Measurements from ENCODE around the gene AKAP6. TPM values are rescaled to one million over a fixed set of nuclear protein-coding genes. Genes with fewer than 3 reads are reported as not detected.

AKAP6 gene
- total and polyA plus RNA-seq, 2 experiments from 2014 or later = 9.2 to 21.8 TPM

GRCh38 chr14:32426028-32426427, 96.9 kb downstream of the AKAP6 start:
- Histone ChIP-seq H3K27ac (no peak overlapping the region), H3K27me3 (no peaks in the 10 kb centered on the region), H3K4me3 (no peak overlapping the region), H3K9me3 (ENCODE audit: low read depth) (no peaks in the 10 kb centered on the region), H3K4me1 (ENCODE audit: low read depth) (peaks cover 29% of the 10 kb centered on the region), H3K36me3 (no peaks in the 10 kb centered on the region)
- TF ChIP-seq CTCF (IDR thresholded peaks at IDR 0.05; ENCODE audit: low read depth, low read length) = no peak
- no peak for DNase-seq (ENCODE audit: low read depth in 1 of 2, low spot score in 1 of 2)

- DNase-seq (ENCODE audit: low read depth in 1 of 2, low spot score in 1 of 2) = peak in 1 of 2 donors; percentile 37
- H3K9me3 ChIP-seq (ENCODE audit: low read depth) = no peaks in the 10 kb centered on the region
- H3K27me3 ChIP-seq = no peaks in the 10 kb centered on the region
- H3K27ac ChIP-seq = peak overlapping the region; percentile 46
- no peak overlapping the region for H3K4me3 ChIP-seq
- no peaks in the 10 kb centered on the region for H3K36me3 ChIP-seq
- TF ChIP-seq CTCF (IDR thresholded peaks at IDR 0.05; ENCODE audit: low read depth, low read length) = no peak
- H3K4me1 ChIP-seq (ENCODE audit: low read depth) = peaks cover 29% of the 10 kb centered on the region
Measured at GRCh38 chr14:32426586-32427388, 97.7 kb downstream of the AKAP6 start.

GRCh38 chr14:32427726-32428528, 98.8 kb downstream of the AKAP6 start:
- DNase-seq (ENCODE audit: low read depth in 1 of 2, low spot score in 1 of 2) = no peak
- Histone ChIP-seq H3K9me3 (ENCODE audit: low read depth) (no peaks in the 10 kb centered on the region), H3K36me3 (no peaks in the 10 kb centered on the region), H3K27ac (peak overlapping the region; percentile 46), H3K4me3 (no peak overlapping the region), H3K27me3 (no peaks in the 10 kb centered on the region), H3K4me1 (ENCODE audit: low read depth) (peaks cover 29% of the 10 kb centered on the region)
- no peak for TF ChIP-seq CTCF (IDR thresholded peaks at IDR 0.05; ENCODE audit: low read depth, low read length)

GRCh38 chr14:32428875-32429274, 99.8 kb downstream of the AKAP6 start:
- no peaks in the 10 kb centered on the region for H3K36me3 ChIP-seq
- H3K27me3 ChIP-seq = no peaks in the 10 kb centered on the region
- H3K9me3 ChIP-seq (ENCODE audit: low read depth) = no peaks in the 10 kb centered on the region
- no peak for TF ChIP-seq CTCF (IDR thresholded peaks at IDR 0.05; ENCODE audit: low read depth, low read length)
- no peak for DNase-seq (ENCODE audit: low read depth in 1 of 2, low spot score in 1 of 2)
- peaks cover 29% of the 10 kb centered on the region for H3K4me1 ChIP-seq (ENCODE audit: low read depth)
- no peak overlapping the region for H3K27ac ChIP-seq
- H3K4me3 ChIP-seq = no peak overlapping the region

GRCh38 chr14:32430326-32430725, 101.2 kb downstream of the AKAP6 start:
- DNase-seq (ENCODE audit: low read depth in 1 of 2, low spot score in 1 of 2) = peak in 1 of 2 donors; percentile 11
- H3K4me3 ChIP-seq = no peak overlapping the region
- TF ChIP-seq CTCF (IDR thresholded peaks at IDR 0.05; ENCODE audit: low read depth, low read length) = no peak
- no peak overlapping the region for H3K27ac ChIP-seq
- H3K36me3 ChIP-seq = no peaks in the 10 kb centered on the region
- no peaks in the 10 kb centered on the region for H3K27me3 ChIP-seq
- peaks cover 40% of the 10 kb centered on the region for H3K4me1 ChIP-seq (ENCODE audit: low read depth)
- H3K9me3 ChIP-seq (ENCODE audit: low read depth) = no peaks in the 10 kb centered on the region
